Activated CD8-positive, alpha-beta T cell treated with anti-CD3 and anti-CD28 coated beads for 36 hours (primary cell): ENCODE data around the gene LRRC59. TPM values are rescaled to one million over a fixed set of nuclear protein-coding genes. Genes with fewer than 3 reads are reported as not detected.
"Not testable (repeated sequence)": the region's sequence is repeated elsewhere in the genome, so short reads cannot be mapped to it uniquely, and the experiment has no call there.

Experiments
- ATAC-seq: fragments of 200-7000 bp; cut with Tn5 transposase; one replicate; pipeline ENCODE4 v1.10.0; 2021; ENCODE audit warnings: mild to moderate bottlenecking, moderate library complexity
- CTCF ChIA-PET: fragments of 350-600 bp; sonication (Branson Sonifier 250); formaldehyde crosslinking; loops from one replicate; lab custom pipeline; 2021; ENCODE audit warnings: antibody characterized with exemption; lab: Charles Lee
- POLR2A ChIA-PET: fragments of 350-600 bp; sonication (Branson Sonifier 250); formaldehyde crosslinking; loops from one replicate; lab custom pipeline; 2021; ENCODE audit warnings: antibody characterized with exemption; lab: Charles Lee
- DNase-seq: peaks from one replicate; pipeline ENCODE4 v3.0.0-alpha.2; 2020
- H3K27ac Mint-ChIP-seq: one replicate; pipeline ENCODE4 v1.8.0; 2021; ENCODE audit warnings: mild to moderate bottlenecking, mixed read lengths
- H3K27me3 Mint-ChIP-seq: one replicate; pipeline ENCODE4 v1.8.0; 2021; ENCODE audit warnings: mixed read lengths
- H3K36me3 Mint-ChIP-seq: one replicate; pipeline ENCODE4 v1.8.0; 2021; ENCODE audit warnings: low read depth, mixed read lengths
- H3K4me1 Mint-ChIP-seq: one replicate; pipeline ENCODE4 v1.8.0; 2021; ENCODE audit warnings: low read depth, mixed read lengths
- H3K4me3 Mint-ChIP-seq: one replicate; pipeline ENCODE4 v1.8.0; 2021; ENCODE audit warnings: mild to moderate bottlenecking, moderate library complexity, mixed read lengths
- H3K9me3 Mint-ChIP-seq: one replicate; pipeline ENCODE4 v1.8.0; 2021; ENCODE audit warnings: mixed read lengths
- intact Hi-C: fragments of 100-400 bp; cut with micrococcal nuclease; formaldehyde crosslinking; loops from one replicate; pipeline ENCODE4 v1.10.0; 2022
- total RNA-seq, 2 experiments: library from RNA; stranded (reverse); gene quantifications; one replicate each; pipeline ENCODE4 v1.2.3, GENCODE V29; 2021
- TF ChIP-seq, protein P1 (sequence below): fragments of 200-600 bp; IDR thresholded peaks from one replicate; pipeline ENCODE4 v1.8.0; 2022; ENCODE audit warnings: antibody characterized with exemption, mild to moderate bottlenecking

Gene LRRC59
- total RNA-seq, 2 experiments from 2014 or later: 70.6 to 71.0 TPM

DNA sequence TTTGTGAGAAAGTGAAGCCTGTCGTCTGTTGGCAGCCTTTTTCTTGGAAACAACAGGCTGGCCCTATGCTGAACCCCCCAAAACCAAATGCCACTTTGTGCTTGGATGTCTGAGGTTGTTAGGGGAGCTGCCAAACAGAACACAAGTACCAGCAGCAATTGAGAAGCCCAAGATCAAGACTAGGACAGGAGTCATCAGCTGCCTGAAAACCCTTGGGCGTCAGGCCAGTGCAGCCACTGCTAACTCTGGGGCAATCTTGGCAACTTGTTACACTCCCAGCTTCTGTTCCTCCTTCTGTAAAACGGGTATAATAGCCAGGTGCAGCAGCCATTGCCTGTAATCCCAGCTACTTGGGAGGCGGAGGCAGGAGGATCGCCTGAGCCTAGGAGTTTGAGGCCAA, 9.3 kb upstream of the LRRC59 start:
- intact Hi-C loops: no loop called here
- no peaks in the 10 kb centered on the region for H3K36me3 Mint-ChIP-seq
- no peaks in the 10 kb centered on the region for H3K4me1 Mint-ChIP-seq
- H3K27ac Mint-ChIP-seq: no peak overlapping the region
- ATAC-seq (no peak), DNase-seq (no peak)
- H3K4me3 Mint-ChIP-seq: no peak overlapping the region
- H3K9me3 Mint-ChIP-seq: no peaks in the 10 kb centered on the region
- ChIA-PET CTCF (interaction anchor here (1.2 to 3.1 kb wide), 2 partner anchors 9 to 28 kb away, joined by 4 to 22 read pairs; partner anchors contain the start of gene LRRC59), POLR2A (interaction anchor here (1.9 kb wide), 1 partner anchor 9 kb away, joined by 9 read pairs; the partner anchor contains the start of gene LRRC59)
- TF ChIP-seq, protein P1, sequence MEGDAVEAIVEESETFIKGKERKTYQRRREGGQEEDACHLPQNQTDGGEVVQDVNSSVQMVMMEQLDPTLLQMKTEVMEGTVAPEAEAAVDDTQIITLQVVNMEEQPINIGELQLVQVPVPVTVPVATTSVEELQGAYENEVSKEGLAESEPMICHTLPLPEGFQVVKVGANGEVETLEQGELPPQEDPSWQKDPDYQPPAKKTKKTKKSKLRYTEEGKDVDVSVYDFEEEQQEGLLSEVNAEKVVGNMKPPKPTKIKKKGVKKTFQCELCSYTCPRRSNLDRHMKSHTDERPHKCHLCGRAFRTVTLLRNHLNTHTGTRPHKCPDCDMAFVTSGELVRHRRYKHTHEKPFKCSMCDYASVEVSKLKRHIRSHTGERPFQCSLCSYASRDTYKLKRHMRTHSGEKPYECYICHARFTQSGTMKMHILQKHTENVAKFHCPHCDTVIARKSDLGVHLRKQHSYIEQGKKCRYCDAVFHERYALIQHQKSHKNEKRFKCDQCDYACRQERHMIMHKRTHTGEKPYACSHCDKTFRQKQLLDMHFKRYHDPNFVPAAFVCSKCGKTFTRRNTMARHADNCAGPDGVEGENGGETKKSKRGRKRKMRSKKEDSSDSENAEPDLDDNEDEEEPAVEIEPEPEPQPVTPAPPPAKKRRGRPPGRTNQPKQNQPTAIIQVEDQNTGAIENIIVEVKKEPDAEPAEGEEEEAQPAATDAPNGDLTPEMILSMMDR: no peak
- peaks cover 8% of the 10 kb centered on the region for H3K27me3 Mint-ChIP-seq

DNA sequence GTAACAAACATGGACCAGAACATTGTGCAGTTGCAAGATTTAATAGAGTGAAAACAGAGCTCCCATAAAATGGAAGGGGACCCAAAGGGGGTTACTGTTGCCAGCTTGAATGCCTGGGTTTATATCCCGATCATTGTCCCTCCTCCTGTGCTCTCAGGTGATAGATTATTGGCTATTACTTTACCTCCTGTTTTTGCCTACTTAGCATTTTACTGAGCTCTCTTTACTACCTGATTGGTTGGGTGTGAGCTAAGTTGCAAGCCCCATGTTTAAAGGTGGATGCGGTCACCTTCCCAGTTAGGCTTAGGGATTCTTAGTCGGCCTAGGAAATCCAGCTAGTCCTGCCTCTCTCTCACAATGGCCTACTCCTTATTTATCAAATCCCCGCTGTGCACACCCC, 8.0 kb upstream of the LRRC59 start:
- DNase-seq, H3K9me3 Mint-ChIP-seq, ATAC-seq, H3K36me3 Mint-ChIP-seq, H3K27ac Mint-ChIP-seq, H3K27me3 Mint-ChIP-seq, H3K4me1 Mint-ChIP-seq, H3K4me3 Mint-ChIP-seq, intact Hi-C loops: not testable (repeated sequence)
- ChIA-PET POLR2A (interaction anchor here (0.7 kb wide), 1 partner anchor 13 kb away, joined by 3 read pairs; no protein-coding TSS in a partner anchor), CTCF (interaction anchor here (3.1 kb wide), 1 partner anchor 8 kb away, joined by 22 read pairs; the partner anchor contains the start of gene LRRC59)

DNA sequence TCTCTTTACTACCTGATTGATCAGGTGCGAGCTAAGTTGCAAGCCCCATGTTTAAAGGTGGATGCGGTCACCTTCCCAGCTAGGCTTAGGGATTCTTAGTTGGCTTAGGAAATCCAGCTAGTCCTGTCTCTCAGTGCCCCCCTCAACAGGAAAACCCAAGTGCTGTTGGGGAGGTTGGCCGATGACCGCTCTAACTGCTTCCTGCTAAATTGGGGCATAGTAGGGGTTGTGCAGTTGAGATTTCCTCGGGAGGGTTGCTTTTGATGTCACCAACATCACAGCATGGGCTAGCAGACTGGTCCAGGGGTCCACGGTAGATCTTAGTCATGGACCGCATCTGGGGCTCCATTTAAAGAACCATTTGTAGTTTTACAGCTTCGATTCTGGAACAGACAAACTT, 2.3 kb upstream of the LRRC59 start:
- ATAC-seq, H3K9me3 Mint-ChIP-seq, H3K4me3 Mint-ChIP-seq, H3K27me3 Mint-ChIP-seq, H3K27ac Mint-ChIP-seq, intact Hi-C loops: not testable (repeated sequence)
- peaks cover 22% of the 10 kb centered on the region for H3K4me1 Mint-ChIP-seq
- H3K36me3 Mint-ChIP-seq: peaks cover 16% of the 10 kb centered on the region
- CTCF ChIA-PET: interaction anchor here (2.9 to 5.2 kb wide), 4 partner anchors 7 to 79 kb away, joined by 22 to 74 read pairs (median 28); partner anchors contain the start of gene RSAD1
- peak; percentile 24 for DNase-seq
- POLR2A ChIA-PET: interaction anchor here (0.9 to 2.9 kb wide), 2 partner anchors 9 to 26 kb away, joined by 4 to 16 read pairs; partner anchors contain the start of genes EME1 and MRPL27

DNA sequence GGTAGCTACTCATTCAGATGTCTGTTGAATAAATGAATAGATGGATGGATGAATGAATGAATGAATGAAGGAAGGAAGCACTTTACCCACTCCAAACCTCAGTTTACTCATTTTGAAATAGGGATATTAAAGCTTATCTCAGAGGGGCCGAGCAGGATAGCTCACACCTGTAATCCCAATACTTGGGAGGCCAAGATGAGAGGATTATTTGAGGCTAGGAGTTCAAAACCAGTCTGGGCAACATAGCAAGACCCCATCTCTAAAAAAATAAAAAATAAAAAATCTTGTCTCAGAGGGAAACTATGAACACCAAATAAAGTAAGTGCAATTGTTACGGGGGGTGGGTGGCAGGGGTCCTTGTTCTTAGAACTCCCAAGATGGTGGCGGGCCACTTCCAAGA, 1.3 kb upstream of the LRRC59 start:
- ATAC-seq, H3K27ac Mint-ChIP-seq, DNase-seq, H3K9me3 Mint-ChIP-seq, H3K27me3 Mint-ChIP-seq, H3K4me3 Mint-ChIP-seq, intact Hi-C loops: not testable (repeated sequence)
- ChIA-PET POLR2A (interaction anchor here (1.0 to 3.2 kb wide), 7 partner anchors 10 to 80 kb away, joined by 3 to 16 read pairs (median 9); partner anchors contain the start of genes EME1, MRPL27, RSAD1 and XYLT2), CTCF (interaction anchor here (1.1 to 5.2 kb wide), 14 partner anchors 8 to 309 kb away, joined by 3 to 74 read pairs (median 8); partner anchors contain the start of genes ANKRD40, COL1A1, RSAD1 and XYLT2)
- H3K4me1 Mint-ChIP-seq: peaks cover 25% of the 10 kb centered on the region
- H3K36me3 Mint-ChIP-seq: peaks cover 24% of the 10 kb centered on the region

DNA sequence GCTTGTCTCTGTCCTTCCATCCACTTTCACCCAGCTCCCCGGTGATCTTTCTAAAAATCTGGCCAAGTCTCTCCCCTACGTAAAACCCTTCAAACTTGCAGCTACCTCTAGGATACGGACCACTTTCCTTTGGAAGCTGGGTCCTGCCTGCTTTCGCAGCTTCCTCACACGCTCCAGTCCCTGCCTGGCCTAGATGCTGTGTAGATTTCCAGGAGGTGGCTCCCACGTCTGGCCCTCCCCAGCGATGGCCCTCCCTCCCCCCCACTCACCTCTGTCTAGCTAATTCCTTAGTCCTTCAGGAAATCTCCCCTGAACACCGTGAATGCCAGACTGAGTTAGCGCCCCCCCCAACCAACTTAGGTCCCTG, 579 bp upstream of the LRRC59 start:
- peaks cover 30% of the 10 kb centered on the region for H3K4me1 Mint-ChIP-seq
- ATAC-seq: no peak
- DNase-seq: no peak
- H3K9me3 Mint-ChIP-seq: peaks cover 3% of the 10 kb centered on the region
- CTCF ChIA-PET: interaction anchor here (0.6 to 5.2 kb wide), 40 partner anchors 8 to 766 kb away, joined by 3 to 74 read pairs (median 6); partner anchors contain the start of genes ACSF2, ANKRD40, COL1A1 and EME1
- peak overlapping the region; percentile 89 for H3K4me3 Mint-ChIP-seq
- H3K27me3 Mint-ChIP-seq: no peaks in the 10 kb centered on the region
- peak overlapping the region; percentile 90 for H3K27ac Mint-ChIP-seq
- intact Hi-C loops: no loop called here
- POLR2A ChIA-PET: interaction anchor here (0.6 to 3.2 kb wide), 18 partner anchors 9 to 81 kb away, joined by 3 to 16 read pairs (median 6); partner anchors contain the start of genes ACSF2, EME1, MRPL27 and RSAD1
- TF ChIP-seq, protein P1: no peak
- peaks cover 32% of the 10 kb centered on the region for H3K36me3 Mint-ChIP-seq

DNA sequence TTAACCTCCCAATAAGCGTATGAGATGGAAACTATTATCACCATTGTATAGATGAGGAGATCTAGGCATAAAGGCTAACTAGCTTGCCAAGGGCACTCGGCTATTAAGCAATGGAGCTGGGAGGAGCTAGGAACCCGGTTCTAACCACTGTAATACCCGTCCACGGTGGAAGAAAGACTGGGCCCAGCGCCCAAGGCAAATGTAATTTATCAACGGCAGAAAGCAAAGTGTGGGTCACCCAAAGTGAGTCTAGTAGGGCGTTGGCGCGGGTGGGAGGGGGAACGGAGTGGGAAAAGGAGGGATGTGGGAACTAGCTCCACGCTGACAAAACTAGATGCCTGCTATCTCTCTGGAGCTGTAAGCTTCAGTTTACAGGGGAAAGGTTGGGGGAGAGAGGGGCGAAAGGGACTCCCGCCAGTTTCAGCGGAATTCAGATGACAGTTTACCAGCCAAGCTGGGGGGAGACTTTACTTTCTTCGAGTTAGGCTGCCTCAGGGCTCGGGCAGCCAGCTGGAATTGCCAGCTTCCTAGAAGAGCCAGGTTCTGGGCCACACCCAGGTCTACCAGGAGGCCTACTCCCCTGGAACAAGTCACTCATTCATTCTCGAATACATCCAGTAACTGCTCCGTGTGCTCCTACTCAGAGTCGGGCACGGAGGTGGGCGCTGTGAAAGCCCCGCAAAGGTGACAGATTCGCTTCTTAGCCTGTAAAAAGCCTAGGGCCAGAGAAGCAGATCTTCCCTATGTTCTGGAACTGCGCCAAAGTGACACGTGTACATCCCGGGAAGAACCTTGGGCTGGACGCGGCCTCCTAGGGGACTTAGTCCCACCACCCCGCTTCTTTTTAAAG, 837 bp downstream of the LRRC59 start:
- CTCF ChIA-PET: interaction anchor here (0.6 to 5.2 kb wide), 36 partner anchors 8 to 768 kb away, joined by 3 to 74 read pairs (median 6); partner anchors contain the start of genes ACSF2, COL1A1, EME1 and LUC7L3
- H3K4me3 Mint-ChIP-seq: peak overlapping the region; percentile 89
- peak overlapping the region; percentile 90 for H3K27ac Mint-ChIP-seq
- ATAC-seq: peak; percentile 25
- H3K9me3 Mint-ChIP-seq: peaks cover 3% of the 10 kb centered on the region
- no peaks in the 10 kb centered on the region for H3K27me3 Mint-ChIP-seq
- POLR2A ChIA-PET: interaction anchor here (0.6 to 3.2 kb wide), 20 partner anchors 8 to 82 kb away, joined by 3 to 22 read pairs (median 6); partner anchors contain the start of genes EME1, MRPL27, RSAD1 and XYLT2
- peak; percentile 58 for DNase-seq
- peaks cover 40% of the 10 kb centered on the region for H3K36me3 Mint-ChIP-seq
- TF ChIP-seq, protein P1: no peak
- intact Hi-C loops: no loop called here
- peaks cover 30% of the 10 kb centered on the region for H3K4me1 Mint-ChIP-seq
